Measurements from ENCODE around the gene GGPS1. TPM values are rescaled to one million over a fixed set of nuclear protein-coding genes. Genes with fewer than 3 reads are reported as not detected.

Gene GGPS1
- total and polyA plus RNA-seq, 4 donors, result 4.8 to 13.2 (median 8.3) TPM

DNA sequence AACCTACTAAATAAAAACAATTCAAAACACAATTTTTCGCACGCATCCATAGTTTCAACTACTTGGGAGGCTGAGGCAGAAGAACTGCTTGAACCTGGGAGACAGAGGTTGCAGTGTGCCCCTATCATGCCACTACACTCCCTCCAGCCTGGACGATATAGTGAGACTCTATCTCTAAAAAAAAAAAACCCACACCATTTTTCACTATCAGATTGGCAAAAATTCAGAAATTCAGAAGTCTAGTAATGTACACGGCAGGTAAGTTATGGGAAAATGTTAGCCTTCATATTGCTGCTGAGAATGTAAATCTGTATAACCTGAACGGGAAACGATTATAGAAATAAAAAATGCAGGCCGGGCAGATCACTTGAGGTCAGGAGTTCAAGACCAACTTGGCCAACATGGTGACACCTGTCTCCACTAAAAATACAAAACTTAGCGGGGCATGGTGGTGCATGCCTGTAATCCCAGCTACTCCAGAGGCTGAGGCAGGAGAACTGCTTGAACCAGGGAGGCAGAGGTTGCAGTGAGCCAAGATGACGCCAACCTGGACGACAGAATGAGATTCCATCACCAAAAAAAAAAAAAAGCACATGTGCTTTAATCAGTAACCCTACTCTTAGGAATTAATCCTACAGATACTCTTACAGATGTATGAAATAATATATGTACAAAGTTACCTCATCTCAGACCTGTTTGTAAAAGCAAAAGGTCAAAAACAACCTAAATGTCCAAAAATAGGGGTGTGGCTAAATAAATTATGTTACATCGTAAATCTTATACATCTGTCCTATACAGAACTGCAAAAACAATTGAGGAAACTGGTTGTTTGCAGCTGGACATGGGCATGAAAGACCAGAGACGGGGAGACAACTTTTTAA lies 38.3 kb upstream of the GGPS1 start:
- Histone ChIP-seq H3K4me3 (ENCODE audit: low read depth in 1 of 3, low read length in 3 of 3) (no peak overlapping the region), H3K9ac (ENCODE audit: low read depth in 1 of 2, low read length in 2 of 2) (no peak overlapping the region), H3K4me1 (ENCODE audit: control insufficient read depth in 4 of 4, insufficient read depth in 4 of 4, low read length in 3 of 4) (peaks cover 3 to 10% (median 5%) of the 10 kb centered on the region in 4 donors), H3K9me3 (ENCODE audit: control insufficient read depth in 4 of 4, low read length in 3 of 4) (no peaks in the 10 kb centered on the region), H3K27me3 (ENCODE audit: control insufficient read depth in 4 of 4, insufficient read depth in 4 of 4, low read length in 3 of 4) (no peaks in the 10 kb centered on the region), H3K36me3 (ENCODE audit: control insufficient read depth in 4 of 4, insufficient read depth in 3 of 4, low read depth in 1 of 4, low read length in 3 of 4) (no peaks in the 10 kb centered on the region), H3K27ac (ENCODE audit: low read depth in 1 of 2, low read length in 2 of 2) (no peak overlapping the region)
- TF ChIP-seq SP1 (IDR thresholded peaks at IDR 0.05) (no peak), JUND (IDR thresholded peaks at IDR 0.05) (no peak), YY1 (IDR thresholded peaks at IDR 0.05) (no peak), TAF1 (conservative IDR thresholded peaks at IDR 0.05) (no peak), RAD21 (IDR thresholded peaks at IDR 0.05) (no peak), EGR1 (IDR thresholded peaks at IDR 0.05; ENCODE audit: low read depth in 2 of 2) (no peak), FOXA2 (IDR thresholded peaks at IDR 0.05) (no peak), HNF4G (IDR thresholded peaks at IDR 0.05) (no peak), RXRA (IDR thresholded peaks at IDR 0.05) (no peak)
- TF ChIP-seq, protein P1, sequence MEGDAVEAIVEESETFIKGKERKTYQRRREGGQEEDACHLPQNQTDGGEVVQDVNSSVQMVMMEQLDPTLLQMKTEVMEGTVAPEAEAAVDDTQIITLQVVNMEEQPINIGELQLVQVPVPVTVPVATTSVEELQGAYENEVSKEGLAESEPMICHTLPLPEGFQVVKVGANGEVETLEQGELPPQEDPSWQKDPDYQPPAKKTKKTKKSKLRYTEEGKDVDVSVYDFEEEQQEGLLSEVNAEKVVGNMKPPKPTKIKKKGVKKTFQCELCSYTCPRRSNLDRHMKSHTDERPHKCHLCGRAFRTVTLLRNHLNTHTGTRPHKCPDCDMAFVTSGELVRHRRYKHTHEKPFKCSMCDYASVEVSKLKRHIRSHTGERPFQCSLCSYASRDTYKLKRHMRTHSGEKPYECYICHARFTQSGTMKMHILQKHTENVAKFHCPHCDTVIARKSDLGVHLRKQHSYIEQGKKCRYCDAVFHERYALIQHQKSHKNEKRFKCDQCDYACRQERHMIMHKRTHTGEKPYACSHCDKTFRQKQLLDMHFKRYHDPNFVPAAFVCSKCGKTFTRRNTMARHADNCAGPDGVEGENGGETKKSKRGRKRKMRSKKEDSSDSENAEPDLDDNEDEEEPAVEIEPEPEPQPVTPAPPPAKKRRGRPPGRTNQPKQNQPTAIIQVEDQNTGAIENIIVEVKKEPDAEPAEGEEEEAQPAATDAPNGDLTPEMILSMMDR (IDR thresholded peaks at IDR 0.05; ENCODE audit: low read depth, low read length, missing input control), result no peak
- TF ChIP-seq, protein P2, sequence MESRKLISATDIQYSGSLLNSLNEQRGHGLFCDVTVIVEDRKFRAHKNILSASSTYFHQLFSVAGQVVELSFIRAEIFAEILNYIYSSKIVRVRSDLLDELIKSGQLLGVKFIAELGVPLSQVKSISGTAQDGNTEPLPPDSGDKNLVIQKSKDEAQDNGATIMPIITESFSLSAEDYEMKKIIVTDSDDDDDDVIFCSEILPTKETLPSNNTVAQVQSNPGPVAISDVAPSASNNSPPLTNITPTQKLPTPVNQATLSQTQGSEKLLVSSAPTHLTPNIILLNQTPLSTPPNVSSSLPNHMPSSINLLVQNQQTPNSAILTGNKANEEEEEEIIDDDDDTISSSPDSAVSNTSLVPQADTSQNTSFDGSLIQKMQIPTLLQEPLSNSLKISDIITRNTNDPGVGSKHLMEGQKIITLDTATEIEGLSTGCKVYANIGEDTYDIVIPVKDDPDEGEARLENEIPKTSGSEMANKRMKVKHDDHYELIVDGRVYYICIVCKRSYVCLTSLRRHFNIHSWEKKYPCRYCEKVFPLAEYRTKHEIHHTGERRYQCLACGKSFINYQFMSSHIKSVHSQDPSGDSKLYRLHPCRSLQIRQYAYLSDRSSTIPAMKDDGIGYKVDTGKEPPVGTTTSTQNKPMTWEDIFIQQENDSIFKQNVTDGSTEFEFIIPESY (IDR thresholded peaks at IDR 0.05), result no peak
- TF ChIP-seq, protein P3, sequence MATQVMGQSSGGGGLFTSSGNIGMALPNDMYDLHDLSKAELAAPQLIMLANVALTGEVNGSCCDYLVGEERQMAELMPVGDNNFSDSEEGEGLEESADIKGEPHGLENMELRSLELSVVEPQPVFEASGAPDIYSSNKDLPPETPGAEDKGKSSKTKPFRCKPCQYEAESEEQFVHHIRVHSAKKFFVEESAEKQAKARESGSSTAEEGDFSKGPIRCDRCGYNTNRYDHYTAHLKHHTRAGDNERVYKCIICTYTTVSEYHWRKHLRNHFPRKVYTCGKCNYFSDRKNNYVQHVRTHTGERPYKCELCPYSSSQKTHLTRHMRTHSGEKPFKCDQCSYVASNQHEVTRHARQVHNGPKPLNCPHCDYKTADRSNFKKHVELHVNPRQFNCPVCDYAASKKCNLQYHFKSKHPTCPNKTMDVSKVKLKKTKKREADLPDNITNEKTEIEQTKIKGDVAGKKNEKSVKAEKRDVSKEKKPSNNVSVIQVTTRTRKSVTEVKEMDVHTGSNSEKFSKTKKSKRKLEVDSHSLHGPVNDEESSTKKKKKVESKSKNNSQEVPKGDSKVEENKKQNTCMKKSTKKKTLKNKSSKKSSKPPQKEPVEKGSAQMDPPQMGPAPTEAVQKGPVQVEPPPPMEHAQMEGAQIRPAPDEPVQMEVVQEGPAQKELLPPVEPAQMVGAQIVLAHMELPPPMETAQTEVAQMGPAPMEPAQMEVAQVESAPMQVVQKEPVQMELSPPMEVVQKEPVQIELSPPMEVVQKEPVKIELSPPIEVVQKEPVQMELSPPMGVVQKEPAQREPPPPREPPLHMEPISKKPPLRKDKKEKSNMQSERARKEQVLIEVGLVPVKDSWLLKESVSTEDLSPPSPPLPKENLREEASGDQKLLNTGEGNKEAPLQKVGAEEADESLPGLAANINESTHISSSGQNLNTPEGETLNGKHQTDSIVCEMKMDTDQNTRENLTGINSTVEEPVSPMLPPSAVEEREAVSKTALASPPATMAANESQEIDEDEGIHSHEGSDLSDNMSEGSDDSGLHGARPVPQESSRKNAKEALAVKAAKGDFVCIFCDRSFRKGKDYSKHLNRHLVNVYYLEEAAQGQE (IDR thresholded peaks at IDR 0.05), result no peak
- TF ChIP-seq, protein P4, sequence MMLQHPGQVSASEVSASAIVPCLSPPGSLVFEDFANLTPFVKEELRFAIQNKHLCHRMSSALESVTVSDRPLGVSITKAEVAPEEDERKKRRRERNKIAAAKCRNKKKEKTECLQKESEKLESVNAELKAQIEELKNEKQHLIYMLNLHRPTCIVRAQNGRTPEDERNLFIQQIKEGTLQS (IDR thresholded peaks at IDR 0.05), result no peak
- TF ChIP-seq, protein P5, sequence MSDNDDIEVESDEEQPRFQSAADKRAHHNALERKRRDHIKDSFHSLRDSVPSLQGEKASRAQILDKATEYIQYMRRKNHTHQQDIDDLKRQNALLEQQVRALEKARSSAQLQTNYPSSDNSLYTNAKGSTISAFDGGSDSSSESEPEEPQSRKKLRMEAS (IDR thresholded peaks at IDR 0.05), result no peak
- DNase-seq (ENCODE audit: low spot score), result no peak
- WGBS, result 92% methylated on average over 12 of the region's 12 CpGs

Measured in liver (tissue), 9 donors.